Measurements from ENCODE around the gene CHCHD6. TPM values are rescaled to one million over a fixed set of nuclear protein-coding genes. Genes with fewer than 3 reads are reported as not detected.
A peak's percentile ranks its signal among the peaks of the same experiment; 100 is the strongest.

Gene CHCHD6
- total RNA-seq, 6 experiments from 2014 or later = 1.7 to 5.3 (median 4.2) TPM

DNA sequence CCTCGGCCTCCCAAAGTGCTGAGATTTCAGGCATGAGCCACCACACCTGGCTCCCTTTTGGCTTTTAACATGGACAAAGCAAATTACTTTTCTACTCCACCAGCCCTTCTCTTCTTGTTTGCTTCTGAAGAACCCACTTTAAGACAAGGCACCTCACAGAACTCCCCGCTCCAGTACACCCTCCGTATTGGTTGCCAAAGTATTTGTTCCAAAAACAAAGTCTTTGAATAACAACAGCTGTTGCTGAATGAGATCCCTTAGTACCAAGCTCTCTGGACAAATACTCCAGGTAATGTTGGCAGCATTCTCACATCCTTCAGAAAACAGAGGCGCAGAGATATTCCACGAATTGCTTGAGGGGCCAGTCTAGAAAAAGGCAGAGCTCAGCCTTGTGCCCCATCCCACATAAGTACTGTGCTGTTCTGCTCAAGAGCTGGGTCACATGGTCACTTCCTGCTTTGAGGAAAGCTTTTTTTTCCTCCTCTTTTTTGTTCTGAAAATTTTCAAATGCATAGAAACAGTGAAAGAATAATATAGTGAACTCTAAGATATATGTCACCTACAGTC is 7.3 kb upstream of the CHCHD6 start:
- Histone ChIP-seq H3K36me3 (no peaks in the 10 kb centered on the region), H3K9me3 (no peaks in the 10 kb centered on the region)

DNA sequence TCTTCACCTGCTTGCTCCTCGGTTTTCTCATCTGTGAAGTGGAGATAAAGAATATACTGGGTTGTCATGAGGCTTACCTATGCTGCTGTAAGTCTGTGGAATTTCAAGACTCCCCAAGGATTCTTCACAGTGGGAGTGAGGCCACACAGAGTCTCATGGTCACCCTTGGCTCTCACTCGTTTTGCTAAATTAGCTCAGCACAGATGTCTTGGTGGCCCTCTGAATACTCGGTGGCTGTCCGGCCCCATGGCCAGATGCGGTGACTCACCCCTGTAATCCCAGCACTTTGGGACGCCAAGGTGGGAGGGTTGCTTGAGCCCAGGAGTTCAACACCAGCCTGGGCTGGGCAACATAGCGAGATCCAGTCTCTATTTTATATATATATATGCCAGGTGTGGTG is 5.0 kb upstream of the CHCHD6 start:
- no peak for TF ChIP-seq POLR2A (IDR thresholded peaks at IDR 0.05)
- TF ChIP-seq, protein P1, sequence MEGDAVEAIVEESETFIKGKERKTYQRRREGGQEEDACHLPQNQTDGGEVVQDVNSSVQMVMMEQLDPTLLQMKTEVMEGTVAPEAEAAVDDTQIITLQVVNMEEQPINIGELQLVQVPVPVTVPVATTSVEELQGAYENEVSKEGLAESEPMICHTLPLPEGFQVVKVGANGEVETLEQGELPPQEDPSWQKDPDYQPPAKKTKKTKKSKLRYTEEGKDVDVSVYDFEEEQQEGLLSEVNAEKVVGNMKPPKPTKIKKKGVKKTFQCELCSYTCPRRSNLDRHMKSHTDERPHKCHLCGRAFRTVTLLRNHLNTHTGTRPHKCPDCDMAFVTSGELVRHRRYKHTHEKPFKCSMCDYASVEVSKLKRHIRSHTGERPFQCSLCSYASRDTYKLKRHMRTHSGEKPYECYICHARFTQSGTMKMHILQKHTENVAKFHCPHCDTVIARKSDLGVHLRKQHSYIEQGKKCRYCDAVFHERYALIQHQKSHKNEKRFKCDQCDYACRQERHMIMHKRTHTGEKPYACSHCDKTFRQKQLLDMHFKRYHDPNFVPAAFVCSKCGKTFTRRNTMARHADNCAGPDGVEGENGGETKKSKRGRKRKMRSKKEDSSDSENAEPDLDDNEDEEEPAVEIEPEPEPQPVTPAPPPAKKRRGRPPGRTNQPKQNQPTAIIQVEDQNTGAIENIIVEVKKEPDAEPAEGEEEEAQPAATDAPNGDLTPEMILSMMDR (IDR thresholded peaks at IDR 0.05) = no peak
- Histone ChIP-seq H3K36me3 (no peaks in the 10 kb centered on the region), H3K27ac (no peak overlapping the region), H3K4me3 (no peak overlapping the region), H3K27me3 (no peaks in the 10 kb centered on the region), H3K4me1 (peaks cover 0 to 6% (median 0%) of the 10 kb centered on the region in 4 donors), H3K9me3 (no peaks in the 10 kb centered on the region)
- intact Hi-C loops (cut with DNase I) = no loop called here
- ATAC-seq (no peak), DNase-seq (no peak)
- 51% methylated on average over 4 of the region's 7 CpGs for WGBS (ENCODE audit: insufficient coverage, low coverage, low lambda C conversion rate, missing lambda C conversion rate)

More for the DNA sequence above, 7.3 kb upstream of the CHCHD6 start:
- Histone ChIP-seq H3K27me3 (no peaks in the 10 kb centered on the region), H3K4me1 (no peaks in the 10 kb centered on the region), H3K27ac (no peak overlapping the region), H3K4me3 (no peak overlapping the region)
- WGBS (ENCODE audit: insufficient coverage, low coverage, low lambda C conversion rate, missing lambda C conversion rate) = 63% methylated on average over 5 of the region's 5 CpGs
- intact Hi-C loops (cut with DNase I) = no loop called here
- DNase-seq (no peak), ATAC-seq (no peak)
- no peak for TF ChIP-seq POLR2A (IDR thresholded peaks at IDR 0.05)
- TF ChIP-seq, protein P1 (IDR thresholded peaks at IDR 0.05) = no peak

DNA sequence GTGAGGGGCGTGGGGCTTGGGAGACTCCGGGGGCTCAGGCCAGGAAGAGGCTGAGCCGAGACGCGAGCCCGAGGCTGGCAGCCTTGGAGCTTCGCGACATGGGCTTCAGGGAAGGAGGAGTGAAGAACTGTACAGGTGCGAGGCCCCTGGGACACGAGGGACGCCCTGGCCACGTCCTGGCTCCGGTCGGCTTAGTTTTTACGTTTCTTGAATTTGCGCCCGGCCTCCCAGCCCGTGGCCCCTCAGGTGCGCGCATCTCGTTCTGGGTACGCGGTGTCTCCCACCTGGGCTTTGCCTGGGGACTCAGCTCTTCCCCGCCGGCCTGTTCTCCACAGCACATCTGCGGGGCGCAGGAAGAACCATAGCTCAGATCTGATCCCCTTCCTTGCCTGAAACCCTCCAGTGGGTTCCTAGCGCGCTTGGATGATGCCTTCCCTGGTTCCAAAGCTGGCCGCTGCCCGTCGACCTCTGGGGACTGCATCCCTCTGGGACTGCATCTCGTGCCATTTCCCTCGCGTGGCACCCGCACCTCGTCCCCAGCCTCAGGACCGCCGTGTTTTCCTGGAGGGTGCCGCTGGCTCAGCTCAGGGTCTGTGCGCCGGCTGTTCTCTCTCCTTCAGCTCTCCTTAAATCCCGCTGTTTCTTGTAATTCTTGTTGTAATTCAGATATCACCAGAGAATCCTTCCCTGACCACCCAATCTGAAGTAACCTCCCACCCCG is 614 bp downstream of the CHCHD6 start:
- Histone ChIP-seq H3K36me3 (no peaks in the 10 kb centered on the region), H3K9me3 (no peaks in the 10 kb centered on the region), H3K4me3 (peak overlapping the region; percentile 65 to 89 (median 73)), H3K4me1 (peaks cover 0 to 11% (median 0%) of the 10 kb centered on the region in 4 donors), H3K27ac (no peak overlapping the region), H3K27me3 (no peaks in the 10 kb centered on the region)
- intact Hi-C loops (cut with DNase I) = no loop called here
- ATAC-seq = peak in 3 of 4 donors; percentile 1 to 13 (median 3)
- DNase-seq = no peak
- 94% methylated on average over 2 of the region's 44 CpGs for WGBS (ENCODE audit: insufficient coverage, low coverage, low lambda C conversion rate, missing lambda C conversion rate)
- no peak for TF ChIP-seq POLR2A (IDR thresholded peaks at IDR 0.05)
- TF ChIP-seq, protein P1 (IDR thresholded peaks at IDR 0.05) = no peak

DNA sequence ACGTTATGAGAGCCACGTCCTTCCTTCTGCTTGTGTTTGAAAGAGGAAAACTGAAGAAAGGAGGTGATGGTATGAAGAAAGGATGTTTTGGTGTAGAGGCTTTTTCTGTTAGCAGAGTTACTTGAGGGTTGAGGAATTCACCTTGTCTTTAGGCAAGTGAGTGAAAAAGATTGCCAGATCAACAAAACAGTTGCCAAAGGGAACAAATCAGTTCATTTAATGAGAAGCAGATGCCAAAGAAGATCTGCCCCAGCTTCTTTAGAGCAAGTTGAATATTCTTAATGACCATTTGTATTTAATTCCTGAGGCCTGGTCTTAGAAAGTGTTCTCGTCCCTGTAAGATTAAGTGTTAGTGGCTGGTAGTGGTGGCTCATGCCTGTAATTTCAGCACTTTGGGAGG is 2.6 kb downstream of the CHCHD6 start:
- DNase-seq (no peak), ATAC-seq (no peak)
- H3K4me1 ChIP-seq = peaks cover 0 to 11% (median 0%) of the 10 kb centered on the region in 4 donors
- H3K36me3 ChIP-seq = no peaks in the 10 kb centered on the region
- no peaks in the 10 kb centered on the region for H3K27me3 ChIP-seq
- WGBS (ENCODE audit: insufficient coverage, low coverage, low lambda C conversion rate, missing lambda C conversion rate) = 82% methylated on average over 3 of the region's 3 CpGs
- H3K27ac ChIP-seq = no peak overlapping the region
- no peak overlapping the region for H3K4me3 ChIP-seq
- no peaks in the 10 kb centered on the region for H3K9me3 ChIP-seq
- intact Hi-C loops (cut with DNase I) = no loop called here
- TF ChIP-seq, protein P1 (IDR thresholded peaks at IDR 0.05) = no peak
- TF ChIP-seq POLR2A (IDR thresholded peaks at IDR 0.05) = no peak

Data from right lobe of liver (tissue), 6 donors.